ENCODE results near the gene PAX8.

DNA sequence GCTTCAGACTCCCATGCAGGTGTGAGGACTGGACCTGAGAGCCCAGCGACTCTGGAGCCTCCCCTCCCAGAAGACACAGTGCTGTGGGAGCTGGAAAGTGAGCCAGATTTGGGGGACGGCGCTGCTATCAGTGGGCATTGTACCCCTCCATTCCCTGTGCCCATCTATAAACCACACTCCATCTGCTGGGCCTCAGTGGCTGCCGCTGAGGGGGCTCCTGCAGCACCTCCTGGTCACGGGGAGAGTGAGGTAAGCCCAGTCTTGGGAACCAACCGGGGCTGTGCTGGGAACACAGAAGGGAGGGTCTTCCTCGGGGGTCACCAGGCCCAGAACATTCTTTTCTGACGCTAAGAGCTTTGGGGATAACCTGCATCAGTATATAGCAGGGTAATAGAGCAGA, 95.5 kb downstream of the PAX8 start:
- no peak for TF ChIP-seq TOX (CRISPR knock-in tag; IDR thresholded peaks at IDR 0.05; ENCODE audit: borderline replicate concordance)
- TF ChIP-seq OSR1 (CRISPR knock-in tag; IDR thresholded peaks at IDR 0.05): no peak
- TF ChIP-seq ZNF70 (CRISPR knock-in tag; IDR thresholded peaks at IDR 0.05): no peak
- no peak for TF ChIP-seq ZFP3 (CRISPR knock-in tag; IDR thresholded peaks at IDR 0.05)
- TF ChIP-seq, protein P1, sequence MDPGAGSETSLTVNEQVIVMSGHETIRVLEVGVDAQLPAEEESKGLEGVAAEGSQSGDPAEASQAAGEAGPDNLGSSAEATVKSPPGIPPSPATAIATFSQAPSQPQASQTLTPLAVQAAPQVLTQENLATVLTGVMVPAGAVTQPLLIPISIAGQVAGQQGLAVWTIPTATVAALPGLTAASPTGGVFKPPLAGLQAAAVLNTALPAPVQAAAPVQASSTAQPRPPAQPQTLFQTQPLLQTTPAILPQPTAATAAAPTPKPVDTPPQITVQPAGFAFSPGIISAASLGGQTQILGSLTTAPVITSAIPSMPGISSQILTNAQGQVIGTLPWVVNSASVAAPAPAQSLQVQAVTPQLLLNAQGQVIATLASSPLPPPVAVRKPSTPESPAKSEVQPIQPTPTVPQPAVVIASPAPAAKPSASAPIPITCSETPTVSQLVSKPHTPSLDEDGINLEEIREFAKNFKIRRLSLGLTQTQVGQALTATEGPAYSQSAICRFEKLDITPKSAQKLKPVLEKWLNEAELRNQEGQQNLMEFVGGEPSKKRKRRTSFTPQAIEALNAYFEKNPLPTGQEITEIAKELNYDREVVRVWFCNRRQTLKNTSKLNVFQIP (CRISPR knock-in tag; IDR thresholded peaks at IDR 0.05; ENCODE audit: borderline replicate concordance, low read depth): no peak
- TF ChIP-seq, protein P2, sequence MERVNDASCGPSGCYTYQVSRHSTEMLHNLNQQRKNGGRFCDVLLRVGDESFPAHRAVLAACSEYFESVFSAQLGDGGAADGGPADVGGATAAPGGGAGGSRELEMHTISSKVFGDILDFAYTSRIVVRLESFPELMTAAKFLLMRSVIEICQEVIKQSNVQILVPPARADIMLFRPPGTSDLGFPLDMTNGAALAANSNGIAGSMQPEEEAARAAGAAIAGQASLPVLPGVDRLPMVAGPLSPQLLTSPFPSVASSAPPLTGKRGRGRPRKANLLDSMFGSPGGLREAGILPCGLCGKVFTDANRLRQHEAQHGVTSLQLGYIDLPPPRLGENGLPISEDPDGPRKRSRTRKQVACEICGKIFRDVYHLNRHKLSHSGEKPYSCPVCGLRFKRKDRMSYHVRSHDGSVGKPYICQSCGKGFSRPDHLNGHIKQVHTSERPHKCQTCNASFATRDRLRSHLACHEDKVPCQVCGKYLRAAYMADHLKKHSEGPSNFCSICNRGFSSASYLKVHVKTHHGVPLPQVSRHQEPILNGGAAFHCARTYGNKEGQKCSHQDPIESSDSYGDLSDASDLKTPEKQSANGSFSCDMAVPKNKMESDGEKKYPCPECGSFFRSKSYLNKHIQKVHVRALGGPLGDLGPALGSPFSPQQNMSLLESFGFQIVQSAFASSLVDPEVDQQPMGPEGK (CRISPR knock-in tag; IDR thresholded peaks at IDR 0.05; ENCODE audit: borderline replicate concordance): no peak
- TF ChIP-seq, protein P3, sequence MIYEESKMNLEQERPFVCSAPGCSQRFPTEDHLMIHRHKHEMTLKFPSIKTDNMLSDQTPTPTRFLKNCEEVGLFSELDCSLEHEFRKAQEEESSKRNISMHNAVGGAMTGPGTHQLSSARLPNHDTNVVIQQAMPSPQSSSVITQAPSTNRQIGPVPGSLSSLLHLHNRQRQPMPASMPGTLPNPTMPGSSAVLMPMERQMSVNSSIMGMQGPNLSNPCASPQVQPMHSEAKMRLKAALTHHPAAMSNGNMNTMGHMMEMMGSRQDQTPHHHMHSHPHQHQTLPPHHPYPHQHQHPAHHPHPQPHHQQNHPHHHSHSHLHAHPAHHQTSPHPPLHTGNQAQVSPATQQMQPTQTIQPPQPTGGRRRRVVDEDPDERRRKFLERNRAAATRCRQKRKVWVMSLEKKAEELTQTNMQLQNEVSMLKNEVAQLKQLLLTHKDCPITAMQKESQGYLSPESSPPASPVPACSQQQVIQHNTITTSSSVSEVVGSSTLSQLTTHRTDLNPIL (CRISPR knock-in tag; IDR thresholded peaks at IDR 0.05; ENCODE audit: low read depth): no peak
- TF ChIP-seq CSDC2 (CRISPR knock-in tag; IDR thresholded peaks at IDR 0.05): no peak
- TF ChIP-seq GLIS3 (CRISPR knock-in tag; IDR thresholded peaks at IDR 0.05): no peak
- TF ChIP-seq ARNTL (CRISPR knock-in tag; IDR thresholded peaks at IDR 0.05; ENCODE audit: borderline replicate concordance, low read depth): no peak
- TF ChIP-seq SNAI2 (CRISPR knock-in tag; IDR thresholded peaks at IDR 0.05): no peak
